Right kidney (tissue), 1 donor: ENCODE data around the gene SRRM3.
"Not testable (repeated sequence)": the region's sequence is repeated elsewhere in the genome, so short reads cannot be mapped to it uniquely, and the experiment has no call there.

ENCODE experiments used
- DNase-seq: peaks from one replicate; pipeline ENCODE4 v3.0.0-alpha.2; 2016

The SRRM3 gene

GRCh38 chr7:76191783-76192240, 9.9 kb upstream of the SRRM3 start:
- DNase-seq, result no peak

- DNase-seq, result no peak
These were observed 8.2 kb upstream of the SRRM3 start for GRCh38 chr7:76193466-76193865.

- DNase-seq, result no peak
These were observed 7.8 kb upstream of the SRRM3 start for GRCh38 chr7:76193883-76194282.

- no peak for DNase-seq
These were observed 4.9 kb upstream of the SRRM3 start for GRCh38 chr7:76196786-76197185.

- DNase-seq, result no peak
These were observed 3.5 kb upstream of the SRRM3 start for GRCh38 chr7:76198202-76198601.

- no peak for DNase-seq
These were observed 952 bp downstream of the SRRM3 start for GRCh38 chr7:76202666-76203030.

- DNase-seq, result no peak
These were observed 2.5 kb downstream of the SRRM3 start for GRCh38 chr7:76204147-76204546.

- DNase-seq, result no peak
These were observed 4.9 kb downstream of the SRRM3 start for GRCh38 chr7:76206633-76207032.

- no peak for DNase-seq
These were observed 7.6 kb downstream of the SRRM3 start for GRCh38 chr7:76209310-76209709.

GRCh38 chr7:76211216-76211615, 9.5 kb downstream of the SRRM3 start:
- DNase-seq, result no peak

- not testable (repeated sequence) for DNase-seq
These were observed 13.7 kb downstream of the SRRM3 start for GRCh38 chr7:76215349-76215748.

GRCh38 chr7:76216381-76217082, 14.8 kb downstream of the SRRM3 start:
- DNase-seq, result no peak

- DNase-seq, result no peak
These were observed 16.4 kb downstream of the SRRM3 start for GRCh38 chr7:76217942-76218566.

GRCh38 chr7:76220185-76221057, 18.7 kb downstream of the SRRM3 start:
- DNase-seq, result no peak

- no peak for DNase-seq
These were observed 20.6 kb downstream of the SRRM3 start for GRCh38 chr7:76222333-76222732.

- DNase-seq, result no peak
These were observed 21.1 kb downstream of the SRRM3 start for GRCh38 chr7:76222839-76223238.

GRCh38 chr7:76223286-76223972, 21.7 kb downstream of the SRRM3 start:
- no peak for DNase-seq

GRCh38 chr7:76224695-76225094, 23.0 kb downstream of the SRRM3 start:
- DNase-seq, result no peak

GRCh38 chr7:76225379-76225778, 23.7 kb downstream of the SRRM3 start:
- DNase-seq, result no peak

- DNase-seq, result no peak
These were observed 24.3 kb downstream of the SRRM3 start for GRCh38 chr7:76225951-76226350.

- DNase-seq, result not testable (repeated sequence)
These were observed 25.3 kb downstream of the SRRM3 start for GRCh38 chr7:76226878-76227423.

- no peak for DNase-seq
These were observed 28.5 kb downstream of the SRRM3 start for GRCh38 chr7:76230214-76230613.
